Panc1 (cell line): Measurements from ENCODE around the gene PAOX.
"Not testable (repeated sequence)": the region's sequence is repeated elsewhere in the genome, so short reads cannot be mapped to it uniquely, and the experiment has no call there.

ENCODE experiments used
- CTCF ChIP-seq: fragments of 450-650 bp; IDR thresholded peaks from 2 replicates; pipeline ENCODE4 v1.5.1; 2017; ENCODE audit warnings: mild to moderate bottlenecking
- POLR2AphosphoS5 ChIP-seq: IDR thresholded peaks from 2 replicates; pipeline ENCODE4 v1.6.1; 2012; ENCODE audit warnings: mild to moderate bottlenecking, low read depth, low read length, moderate library complexity

GRCh38 chr10:133424601-133425000 lies 45.5 kb downstream of the PAOX start, which contains the start of gene SPRN:
- not testable (repeated sequence) for TF ChIP-seq CTCF, POLR2AphosphoS5
